H4 (cell line): ENCODE measurements around the gene PSORS1C2. TPM values are rescaled to one million over a fixed set of nuclear protein-coding genes. Genes with fewer than 3 reads are reported as not detected.
"Not testable (repeated sequence)": the region's sequence is repeated elsewhere in the genome, so short reads cannot be mapped to it uniquely, and the experiment has no call there.

Experiments used
- DNase-seq: peaks from one replicate; pipeline ENCODE4 v3.0.0-alpha.2; 2015; ENCODE audit warnings: low spot score
- total RNA-seq: library from RNA; depleted of rRNA; stranded (reverse); fragments of >200 nt; shearing (Covaris generic); gene quantifications from 2 replicates; pipeline ENCODE4 v1.2.3, GENCODE V29; 2014; rRNA removed

PSORS1C2 gene
- total RNA-seq, result not detected in 2 replicates

DNA sequence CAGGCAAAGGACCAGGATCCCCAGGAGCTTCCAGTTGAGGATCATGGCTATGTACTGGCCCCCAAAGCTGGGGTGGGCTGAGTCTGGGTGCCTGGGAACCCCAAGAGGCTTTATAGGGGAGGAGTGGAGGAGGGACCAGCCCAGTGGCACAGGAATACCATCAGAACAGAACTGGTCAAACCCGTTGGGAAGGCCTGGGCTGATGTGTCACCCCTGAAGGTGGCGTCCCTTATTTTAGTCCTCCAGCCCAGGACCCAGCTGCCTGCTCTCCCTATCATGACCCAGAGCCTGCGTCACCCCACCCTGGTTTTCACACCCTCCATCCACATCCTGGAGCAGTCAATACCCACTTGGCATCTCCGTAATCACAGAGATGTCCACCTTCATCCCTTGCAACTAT lies at the start of gene PSORS1C2:
Gene PSORS1C2 (minus strand): TSS at position 85 of the 400 bp plus-strand sequence. CDS start 40 bp downstream, at position 45.
- no peak for DNase-seq

DNA sequence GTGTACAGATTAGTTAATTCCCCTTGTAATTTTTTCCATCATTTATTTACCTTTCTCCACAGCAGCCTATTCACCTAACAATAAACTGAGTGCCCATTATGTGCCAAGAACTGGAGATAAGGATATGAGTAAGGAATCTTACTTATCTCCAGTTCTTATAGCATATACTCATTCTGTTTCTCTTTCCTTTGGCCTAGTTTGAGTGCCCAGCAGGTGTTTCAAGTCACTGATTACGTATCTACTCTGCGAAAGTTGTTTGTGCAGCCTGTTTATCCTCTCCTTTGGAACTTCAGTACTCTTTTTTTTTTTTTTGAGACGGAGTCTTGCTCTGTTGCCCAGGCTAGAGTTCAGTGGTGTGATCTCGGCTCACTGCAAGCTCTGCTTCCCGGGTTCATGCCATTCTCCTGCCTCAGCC lies 48.9 kb upstream of the PSORS1C2 start:
- DNase-seq, result no peak

DNA sequence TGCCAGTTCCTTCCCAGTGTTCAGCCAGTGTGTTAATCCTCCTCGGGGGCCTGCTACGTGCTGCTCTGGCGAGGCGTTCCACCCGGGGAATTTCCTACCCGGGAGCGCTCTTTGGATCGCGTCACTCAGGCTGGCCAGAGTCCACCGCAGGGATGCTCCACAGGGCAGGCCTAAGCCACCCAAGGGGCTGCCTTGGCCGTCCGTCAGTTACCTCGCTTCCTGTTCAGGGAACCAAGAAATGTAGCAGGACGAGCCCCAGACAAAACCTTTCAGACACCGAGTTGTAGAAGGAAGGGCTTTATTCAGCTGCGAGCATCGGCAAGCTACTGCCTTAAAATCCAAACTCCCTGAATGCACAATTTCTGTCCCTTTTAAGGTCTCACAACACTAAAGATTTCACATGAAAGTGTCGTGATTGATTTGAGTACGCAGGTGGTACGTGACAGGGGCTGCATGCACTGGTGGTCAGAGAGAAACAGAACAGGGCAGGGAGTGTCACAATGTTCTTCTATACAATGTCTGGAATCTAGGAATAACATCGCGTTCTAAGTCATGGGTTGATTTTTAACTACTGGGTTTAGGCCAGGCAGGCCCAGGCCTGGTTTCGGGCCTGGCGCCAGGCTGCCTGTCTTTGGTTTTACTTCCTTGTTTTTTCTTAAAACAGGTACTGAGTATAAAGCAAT lies 47.3 kb upstream of the PSORS1C2 start:
- DNase-seq, result no peak

DNA sequence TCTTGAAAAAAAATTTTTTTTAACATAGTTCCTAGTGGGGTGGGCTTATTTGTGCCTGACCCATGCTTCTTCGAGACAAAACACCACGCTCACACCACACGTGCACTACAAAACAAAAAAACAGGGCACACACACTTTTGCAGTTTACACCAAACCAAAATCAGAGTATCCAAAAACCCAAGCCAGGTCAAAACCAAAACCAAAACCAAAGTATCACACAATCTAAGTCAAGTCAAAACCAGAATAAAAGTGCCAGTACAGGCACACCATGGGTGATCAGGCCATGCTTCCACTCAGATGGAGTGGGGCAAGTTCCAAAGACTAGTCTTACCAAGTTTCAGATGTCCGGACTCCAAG lies 46.8 kb upstream of the PSORS1C2 start:
- DNase-seq, result not testable (repeated sequence)

DNA sequence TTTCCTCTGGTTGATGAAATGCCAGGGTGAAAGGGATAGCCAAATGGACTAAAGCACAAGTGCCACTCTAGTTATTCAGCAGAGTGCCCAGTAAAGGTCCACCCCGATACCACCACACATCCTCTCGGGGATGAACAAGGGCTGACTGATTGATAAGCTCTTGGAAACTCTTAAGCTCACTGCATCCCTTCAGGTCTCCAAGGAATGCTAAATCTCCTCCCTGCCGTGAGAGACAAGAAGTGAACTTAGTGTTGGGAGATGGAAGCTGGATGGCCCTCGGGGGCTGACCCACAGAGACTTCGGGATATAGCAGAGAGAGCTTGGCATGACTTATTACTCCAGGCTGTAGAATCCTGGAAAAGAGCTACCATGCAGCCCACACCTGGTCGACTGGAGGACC lies 45.0 kb upstream of the PSORS1C2 start:
- DNase-seq, result not testable (repeated sequence)

DNA sequence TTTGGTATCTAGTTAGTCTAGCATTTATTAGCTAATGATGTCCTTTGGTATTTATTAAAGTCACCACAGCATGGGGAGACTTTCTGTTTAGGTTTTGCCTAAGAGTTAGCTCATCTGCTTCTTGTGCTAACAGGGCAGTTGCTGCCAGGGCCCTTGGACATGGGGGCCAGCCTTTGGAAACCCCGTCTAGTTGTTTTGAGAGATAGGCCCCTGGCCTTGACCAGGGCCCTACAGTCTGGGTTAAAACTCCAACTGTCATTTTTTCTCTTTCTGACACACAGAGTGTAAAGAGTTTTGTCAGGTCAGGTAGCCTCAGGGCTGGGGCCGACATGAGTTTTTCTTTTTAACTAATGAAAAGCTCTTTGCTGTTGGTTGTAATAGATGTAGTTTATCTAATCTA lies 44.4 kb upstream of the PSORS1C2 start:
- not testable (repeated sequence) for DNase-seq

DNA sequence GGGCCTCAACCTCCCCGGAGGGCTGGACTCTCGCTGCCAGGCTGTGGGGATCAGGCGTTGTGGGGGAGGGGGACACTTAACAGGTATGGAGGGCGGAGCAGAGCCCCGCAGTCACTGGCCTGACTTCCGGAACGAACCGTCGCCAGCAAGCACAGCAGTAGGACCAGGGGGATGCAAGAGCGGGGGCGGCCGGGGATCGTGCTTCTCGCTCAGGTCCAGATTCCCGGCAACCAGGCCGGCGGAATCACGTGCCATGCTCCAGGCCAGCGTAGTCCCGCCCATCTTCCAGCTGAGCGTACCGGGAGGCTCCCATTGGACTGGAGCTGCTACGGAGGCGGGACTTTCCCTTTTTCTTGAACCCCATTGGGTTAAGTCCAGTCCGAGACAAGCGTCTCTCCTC lies 41.6 kb upstream of the PSORS1C2 start:
- no peak for DNase-seq

DNA sequence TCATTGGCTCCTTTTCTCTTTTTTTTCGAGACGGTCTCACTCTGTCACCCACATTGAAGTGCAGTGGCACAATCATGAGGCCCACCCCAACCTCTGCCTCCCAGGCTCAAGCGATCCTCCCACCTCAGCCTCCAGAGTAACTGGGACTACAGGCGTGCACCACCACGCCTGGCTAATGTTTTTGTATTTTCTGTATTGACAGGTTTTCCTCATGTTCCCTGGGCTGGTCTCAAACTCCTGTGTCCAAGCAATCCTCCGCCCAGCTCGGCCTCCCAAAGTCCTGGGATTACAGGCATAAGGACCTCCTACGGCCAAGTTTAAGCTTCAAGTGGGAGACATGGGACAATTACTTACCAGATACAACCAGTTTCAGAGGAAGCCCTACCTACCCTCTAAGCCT lies 41.0 kb upstream of the PSORS1C2 start:
- DNase-seq, result no peak

DNA sequence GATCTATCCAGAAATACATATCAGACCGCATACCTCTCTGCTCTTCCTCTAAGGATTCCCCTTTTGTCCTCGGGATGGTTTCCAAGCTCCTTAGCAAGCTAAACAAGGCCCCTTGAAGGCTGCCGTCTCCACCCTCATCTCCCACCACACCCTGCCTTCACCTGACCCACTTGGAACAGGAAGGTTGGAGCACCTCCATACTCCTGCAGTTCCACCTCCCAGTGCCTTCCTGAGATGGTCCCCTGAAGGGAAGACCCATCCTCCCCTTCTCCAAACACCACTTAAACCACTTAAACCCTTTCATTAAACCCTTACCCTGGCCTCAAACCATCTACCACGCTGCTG lies 40.1 kb upstream of the PSORS1C2 start:
- DNase-seq, result no peak

DNA sequence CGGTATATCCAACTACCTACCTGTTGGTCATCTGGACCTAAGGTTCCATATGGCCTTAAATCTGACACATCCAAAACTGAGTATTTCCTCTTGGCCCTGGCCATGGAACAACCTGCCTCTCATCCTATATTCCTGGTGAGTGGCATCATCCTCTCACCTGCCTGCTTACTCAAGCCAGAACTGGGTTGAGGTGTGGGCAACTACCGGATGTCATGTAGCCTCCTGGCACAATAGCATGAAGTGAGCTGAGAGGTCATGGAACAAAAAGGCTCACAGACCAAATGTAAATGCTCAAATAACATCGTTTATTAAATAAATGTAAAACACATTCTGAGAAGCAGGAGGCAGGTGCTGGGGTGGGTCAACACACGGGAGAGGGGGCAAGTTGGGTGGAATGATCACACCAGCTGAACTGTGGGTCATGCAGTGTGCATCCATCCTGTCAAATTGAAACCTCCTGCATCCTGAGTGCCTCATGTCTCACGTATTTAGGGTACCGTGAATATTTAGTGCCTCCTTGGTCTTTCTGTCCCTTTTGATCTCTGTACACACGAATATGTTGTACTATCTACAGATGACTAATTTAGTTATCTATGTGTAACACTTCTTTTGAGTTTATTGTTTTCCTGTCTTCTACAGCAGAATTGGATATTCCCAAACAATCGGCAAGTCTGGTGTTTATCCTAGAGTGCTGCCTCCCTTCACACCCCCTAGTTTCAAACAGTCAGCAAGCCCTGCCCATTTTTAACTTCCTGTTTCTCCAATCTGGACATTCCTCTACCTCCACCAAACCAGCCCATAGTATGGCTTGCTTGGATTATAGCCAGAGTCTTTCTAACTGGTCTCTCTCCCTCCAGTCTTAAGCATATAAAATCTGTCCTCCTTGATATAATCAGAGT lies 39.5 kb upstream of the PSORS1C2 start:
- DNase-seq, result no peak

DNA sequence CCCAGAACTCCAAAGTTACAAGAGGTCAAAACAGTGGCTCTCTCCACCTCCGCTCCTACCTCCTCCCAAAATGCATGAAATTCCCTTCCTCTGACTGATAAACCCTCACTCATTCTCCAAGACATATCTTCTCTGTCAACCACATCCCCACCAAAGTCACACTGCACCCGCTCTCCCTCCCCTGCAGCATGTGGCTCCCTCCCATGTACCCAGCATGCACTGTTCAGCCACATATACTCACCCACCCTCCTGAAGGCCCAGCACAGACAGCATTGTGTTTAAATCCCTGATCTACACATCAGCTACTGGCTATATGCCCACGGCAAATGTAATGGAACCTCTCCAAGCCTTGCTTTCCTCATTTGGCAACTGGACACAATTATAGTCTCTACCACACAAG lies 37.1 kb upstream of the PSORS1C2 start:
- peak; percentile 21 for DNase-seq

DNA sequence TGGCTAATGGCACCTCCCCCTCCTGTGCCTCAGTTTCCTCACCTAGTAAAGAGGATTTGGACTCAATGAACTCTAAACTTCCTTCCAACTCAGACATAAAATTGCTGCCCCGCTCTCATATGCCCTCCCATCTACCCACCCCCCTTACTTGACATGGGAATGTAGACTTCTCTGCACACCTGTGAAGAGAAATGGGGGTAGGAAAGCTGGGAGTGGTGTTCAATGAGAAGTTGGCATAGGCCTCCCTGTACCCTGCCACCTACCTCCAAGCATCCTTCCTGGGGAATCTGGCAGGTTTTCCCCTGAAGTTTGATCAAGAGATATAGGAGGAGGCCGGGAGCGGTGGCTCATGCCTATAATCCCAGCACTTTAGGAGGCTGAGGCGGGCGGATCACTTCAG lies 35.5 kb upstream of the PSORS1C2 start:
- DNase-seq, result no peak

DNA sequence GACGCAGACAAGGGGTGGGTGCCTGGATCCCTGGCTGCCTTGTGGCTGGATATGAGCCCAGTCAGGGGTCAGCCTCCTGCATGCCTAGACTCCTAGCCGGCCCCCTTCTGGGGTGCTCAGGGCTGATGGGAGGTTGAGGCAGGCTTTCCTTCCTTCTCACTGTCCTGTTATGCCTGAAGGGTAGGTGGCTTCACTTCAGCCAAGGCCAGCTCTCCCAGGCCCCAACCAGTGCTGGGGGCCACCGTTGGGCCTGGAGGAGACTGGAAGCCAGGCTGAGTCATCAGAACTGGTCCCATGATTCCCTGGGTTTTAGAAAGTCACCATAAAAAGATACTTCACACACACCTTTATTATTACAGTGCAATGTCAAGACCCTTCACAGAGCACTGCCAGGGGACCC lies 34.5 kb upstream of the PSORS1C2 start:
- DNase-seq, result no peak

DNA sequence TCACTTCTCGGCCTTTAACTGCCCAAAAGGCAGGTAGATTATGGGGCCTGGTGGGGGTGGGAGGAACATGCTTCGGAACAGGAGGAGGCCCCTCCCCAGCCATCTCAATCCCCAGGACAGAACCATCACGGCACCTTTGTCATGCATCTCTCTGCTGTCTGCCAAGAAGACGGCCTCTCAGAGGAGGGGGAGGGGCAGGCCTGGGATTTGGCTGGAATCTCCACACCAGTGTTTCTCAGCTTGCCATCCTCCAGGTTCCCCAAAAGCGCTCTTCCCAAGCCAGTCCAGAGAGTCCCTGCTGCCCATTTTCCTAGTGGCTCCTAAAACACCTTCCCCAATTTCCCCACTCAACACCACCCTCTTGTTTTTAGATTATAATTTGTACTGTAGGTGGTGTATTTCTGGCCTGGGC lies 34.1 kb upstream of the PSORS1C2 start:
- DNase-seq, result no peak

DNA sequence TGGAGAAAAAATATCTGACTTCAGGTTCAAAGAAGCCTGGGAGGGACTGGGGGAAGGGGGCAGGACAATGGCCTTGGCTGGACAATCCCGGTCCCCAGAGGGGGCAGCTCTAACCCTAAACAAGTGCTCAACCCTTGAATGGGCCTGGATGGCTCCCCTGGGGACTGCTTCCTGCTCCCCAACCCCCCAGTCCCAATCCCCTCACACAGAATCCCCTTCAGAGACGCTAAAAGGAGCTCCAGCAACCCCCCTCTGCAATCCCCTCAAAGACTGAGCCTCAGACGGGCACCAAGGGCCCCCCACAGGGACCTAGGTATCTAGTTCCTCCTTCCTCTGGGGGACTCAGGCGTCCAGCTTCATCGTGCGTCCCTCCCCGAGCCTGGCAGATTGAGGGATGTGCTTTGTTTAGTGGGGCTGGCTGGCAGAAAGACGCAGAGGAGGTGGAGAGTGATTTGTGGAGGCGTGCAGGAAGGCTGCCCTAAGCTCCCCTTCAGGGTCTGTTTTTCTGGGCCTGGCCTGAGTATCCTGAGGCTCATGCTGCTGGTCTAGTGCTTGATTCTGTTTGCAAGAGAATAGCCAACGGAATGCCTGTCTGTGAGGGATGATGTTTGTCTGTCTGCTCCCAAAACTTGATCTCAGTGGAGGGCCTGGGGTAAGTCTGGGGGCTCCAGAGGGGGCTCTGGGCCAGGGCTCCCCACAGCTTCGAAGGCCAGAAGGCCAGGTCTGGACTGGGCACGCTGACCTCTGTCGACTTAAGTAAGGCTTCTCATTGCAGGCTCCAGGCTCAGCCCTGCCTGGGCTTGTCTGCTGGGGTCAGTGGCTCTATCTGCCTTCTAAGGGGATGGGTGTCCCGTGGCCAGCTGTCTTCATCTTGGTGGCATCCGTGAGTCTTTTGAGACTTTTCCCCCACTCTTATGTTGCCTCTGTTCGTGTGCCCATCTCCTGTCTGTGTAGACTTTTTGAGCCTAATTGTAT lies 33.4 kb upstream of the PSORS1C2 start:
- no peak for DNase-seq

DNA sequence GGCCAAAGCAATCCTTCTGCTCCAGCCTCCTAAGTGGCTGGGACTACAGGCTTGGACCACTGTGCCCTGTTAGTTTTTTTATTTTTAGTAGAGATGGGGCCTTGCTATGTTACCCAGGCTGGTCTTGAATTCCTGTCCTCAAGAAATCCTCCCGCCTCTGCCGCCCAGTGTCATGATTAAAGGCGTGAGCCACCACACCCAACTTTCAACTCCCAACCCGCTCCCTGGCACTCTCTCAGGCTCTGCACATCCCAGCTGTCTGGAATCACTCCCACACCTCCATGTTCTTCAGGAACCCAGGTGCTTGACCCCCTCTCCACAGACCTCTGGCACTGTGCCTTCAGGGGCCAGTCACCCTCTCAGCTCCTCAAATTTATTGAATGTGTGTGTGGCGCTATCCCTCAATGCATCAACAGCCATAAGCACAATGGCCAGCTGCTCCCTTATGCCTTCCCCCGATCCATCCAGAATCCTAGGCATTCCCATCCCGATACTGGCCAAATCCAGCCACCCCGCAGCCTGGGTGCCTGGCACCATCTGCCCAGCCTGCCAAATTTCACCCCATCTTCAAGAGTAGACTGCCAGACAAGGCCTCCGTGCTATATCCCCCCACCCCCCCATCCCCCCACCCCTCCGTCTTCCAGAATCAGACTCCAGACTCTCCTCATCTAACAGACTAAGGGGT lies 32.3 kb upstream of the PSORS1C2 start:
- DNase-seq, result no peak

DNA sequence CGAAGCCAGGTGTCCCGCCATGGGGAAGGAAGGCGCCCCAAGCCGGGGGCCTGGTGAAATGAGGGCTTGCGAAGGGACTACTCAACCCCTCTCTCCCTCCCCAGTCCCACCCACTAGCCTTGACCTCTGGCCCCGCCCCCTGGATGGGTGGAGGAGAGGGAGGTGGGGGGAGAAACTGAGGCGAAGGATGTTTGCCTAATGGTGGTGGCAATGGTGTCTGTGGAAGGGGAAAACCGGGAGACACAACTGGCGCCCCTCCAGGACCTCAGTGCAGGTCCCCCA lies 31.7 kb upstream of the PSORS1C2 start, which contains the start of gene POU5F1:
Gene POU5F1 (minus strand): TSS at position 83 of the 282 bp plus-strand sequence. CDS start 62 bp downstream, at position 21.
- no peak for DNase-seq

DNA sequence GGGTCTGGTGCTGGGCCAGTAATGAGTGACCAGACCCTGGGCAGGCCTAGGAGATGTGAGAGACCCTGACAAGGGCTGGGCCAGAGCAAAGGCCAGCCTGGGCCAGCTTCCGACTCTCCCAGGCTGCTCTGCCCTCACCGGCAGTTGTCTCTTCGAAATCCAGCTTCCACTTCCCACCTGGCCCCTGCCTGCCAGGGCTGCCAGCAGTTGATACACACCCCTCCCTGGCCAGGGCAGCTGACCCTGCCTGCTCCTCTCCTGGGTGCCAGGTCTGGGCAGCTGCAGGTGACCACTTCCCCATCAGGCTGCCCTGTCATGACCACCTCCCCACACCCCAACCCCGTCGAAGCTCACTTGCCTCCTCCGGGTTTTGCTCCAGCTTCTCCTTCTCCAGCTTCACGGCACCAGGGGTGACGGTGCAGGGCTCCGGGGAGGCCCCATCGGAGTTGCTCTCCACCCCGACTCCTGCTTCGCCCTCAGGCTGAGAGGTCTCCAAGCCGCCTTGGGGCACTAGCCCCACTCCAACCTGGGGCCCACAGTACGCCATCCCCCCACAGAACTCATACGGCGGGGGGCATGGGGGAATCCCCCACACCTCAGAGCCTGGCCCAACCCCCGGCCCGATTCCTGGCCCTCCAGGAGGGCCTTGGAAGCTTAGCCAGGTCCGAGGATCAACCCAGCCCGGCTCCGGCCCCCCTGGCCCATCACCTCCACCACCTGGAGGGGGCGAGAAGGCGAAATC lies 31.2 kb upstream of the PSORS1C2 start:
- DNase-seq, result not testable (repeated sequence)

DNA sequence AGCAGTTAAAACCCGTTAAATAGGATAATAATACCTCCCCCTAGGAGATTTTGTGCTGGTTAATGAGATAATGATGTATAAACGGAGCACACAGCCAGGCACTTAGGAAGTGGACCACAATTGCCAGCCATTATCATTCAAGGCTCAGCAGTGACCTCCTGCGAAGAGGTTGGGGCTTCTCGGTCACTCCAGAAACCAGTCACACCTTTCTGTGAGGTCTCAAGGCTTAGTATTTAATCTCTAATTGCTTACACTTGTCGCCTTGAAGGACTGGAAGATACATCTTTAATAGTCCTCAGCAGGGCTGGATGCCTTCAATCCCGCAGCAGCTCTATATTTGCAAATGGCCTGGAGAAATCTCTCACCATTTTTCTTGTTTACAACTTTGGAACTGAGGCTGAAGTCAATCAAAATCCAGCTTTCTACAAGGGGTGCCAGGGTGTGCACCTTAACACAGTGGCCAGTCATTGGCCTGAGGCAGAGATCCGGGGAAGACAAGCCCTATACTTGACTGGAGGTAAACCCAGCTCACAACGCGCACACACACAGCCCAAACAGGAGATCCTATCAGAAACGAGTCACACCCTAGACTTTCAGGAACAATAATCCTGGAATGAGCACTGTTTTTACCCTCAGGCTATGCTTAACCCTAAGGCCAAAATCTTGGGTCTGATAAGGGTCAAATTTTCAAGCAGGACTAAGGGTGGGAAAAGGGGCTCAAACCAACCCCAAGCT lies 30.4 kb upstream of the PSORS1C2 start:
- DNase-seq, result no peak

DNA sequence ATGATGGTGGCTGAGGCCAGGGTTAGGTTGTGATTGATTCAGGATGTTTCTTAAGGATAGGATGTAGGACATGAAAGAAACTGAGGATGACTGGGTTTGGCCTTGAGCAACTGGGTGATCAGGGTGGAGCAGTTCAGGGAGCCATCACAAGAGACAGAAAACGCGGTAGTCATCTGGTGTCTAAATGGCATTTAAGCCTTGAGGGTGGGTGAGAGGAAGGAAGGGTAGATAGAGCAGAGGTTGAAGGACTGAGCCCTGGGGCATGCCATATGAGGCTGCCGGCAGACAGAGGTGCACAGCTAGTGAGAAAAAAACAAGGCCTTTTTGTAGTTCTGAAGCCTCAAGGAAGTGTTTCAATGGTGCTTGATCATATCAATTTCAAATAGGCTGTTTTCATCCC lies 29.7 kb upstream of the PSORS1C2 start:
- no peak for DNase-seq
